DND-41 (cell line): ENCODE measurements around the gene KLK12.

ENCODE experiments used
- ATAC-seq: fragments of 200-7000 bp; cut with Tn5 transposase; 3 replicates; pipeline ENCODE4 v1.9.1; 2021; ENCODE audit warnings: low read depth; ENCODE audit not compliant: insufficient read depth
- DNase-seq: peaks from one replicate; pipeline ENCODE4 v3.0.0-alpha.2; 2020
- H2AFZ ChIP-seq: 2 replicates; pipeline ENCODE4 v1.6.0; 2012; ENCODE audit warnings: low read depth, low read length
- H3K27ac ChIP-seq: 2 replicates; pipeline ENCODE4 v1.5.1; 2012; ENCODE audit warnings: low read length, inconsistent platforms
- H3K27me3 ChIP-seq: fragments of 200-600 bp; sonication (generic); 2 replicates; pipeline ENCODE4 v1.6.0; 2012; ENCODE audit warnings: low read length, mild to moderate bottlenecking, inconsistent platforms; ENCODE audit not compliant: insufficient read depth, poor library complexity
- H3K36me3 ChIP-seq: 2 replicates; pipeline ENCODE4 v1.5.1; 2012; ENCODE audit warnings: low read length, inconsistent platforms; ENCODE audit not compliant: insufficient read depth
- H3K4me1 ChIP-seq: 2 replicates; pipeline ENCODE4 v1.5.1; 2012; ENCODE audit warnings: mild to moderate bottlenecking, low read length; ENCODE audit not compliant: insufficient read depth
- H3K4me2 ChIP-seq: 2 replicates; pipeline ENCODE4 v1.6.0; 2012; ENCODE audit warnings: mild to moderate bottlenecking, moderate library complexity, low read length, inconsistent platforms; ENCODE audit not compliant: insufficient read depth
- H3K4me3 ChIP-seq, 2 experiments: fragments of 200-600 bp in 1 of 2; shearing (Covaris generic) in 1 of 2; 2 replicates each; pipeline ENCODE4 v1.5.1; 2012 to 2016; ENCODE audit warnings: inconsistent platforms in 2 of 2, low read length in 2 of 2, mild to moderate bottlenecking in 2 of 2, low read depth in 1 of 2, moderate library complexity in 1 of 2
- H3K79me2 ChIP-seq: 2 replicates; pipeline ENCODE4 v1.6.0; 2012; ENCODE audit warnings: low read length, inconsistent platforms; ENCODE audit not compliant: insufficient read depth
- H3K9ac ChIP-seq: 2 replicates; pipeline ENCODE4 v1.6.0; 2012; ENCODE audit warnings: low read depth, mild to moderate bottlenecking, inconsistent platforms, low read length, moderate library complexity
- H3K9me3 ChIP-seq: 2 replicates; pipeline ENCODE4 v1.5.1; 2012; ENCODE audit warnings: low read length, moderate library complexity, mild to moderate bottlenecking, inconsistent platforms; ENCODE audit not compliant: insufficient read depth, severe bottlenecking
- H4K20me1 ChIP-seq: 2 replicates; pipeline ENCODE4 v1.6.0; 2012; ENCODE audit warnings: low read length; ENCODE audit not compliant: insufficient read depth
- CTCF ChIP-seq: IDR thresholded peaks from 2 replicates; pipeline ENCODE4 v1.5.1; 2012; ENCODE audit warnings: borderline replicate concordance, low read length, moderate library complexity, mild to moderate bottlenecking; ENCODE audit not compliant: poor library complexity, severe bottlenecking; ENCODE audit errors: extremely low read depth
- EZH2 ChIP-seq: IDR thresholded peaks from 3 replicates; pipeline ENCODE4 v1.6.1; 2012; ENCODE audit warnings: borderline replicate concordance, low read depth, mild to moderate bottlenecking, moderate library complexity, low read length, inconsistent platforms; ENCODE audit not compliant: severe bottlenecking

KLK12 gene

DNA sequence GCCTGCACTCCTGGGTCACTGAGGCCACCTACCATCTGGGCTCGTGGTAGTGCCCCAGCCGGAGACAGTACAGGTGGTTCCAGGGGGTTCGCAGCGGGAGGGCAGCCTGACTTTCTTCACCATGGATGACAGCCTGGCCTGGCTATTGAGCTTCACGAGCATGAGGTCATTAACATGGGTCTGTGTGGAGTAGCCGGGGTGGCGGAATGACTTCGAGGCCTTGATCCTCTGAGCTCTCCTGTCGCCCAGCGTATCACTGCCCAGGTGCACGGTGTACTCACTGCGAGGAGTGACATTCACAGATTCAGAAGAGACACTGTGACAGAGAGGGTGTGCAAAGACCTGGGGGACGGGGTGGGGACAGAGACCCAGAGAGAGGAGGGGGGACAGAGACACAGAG lies 54.6 kb downstream of the KLK12 start:
- Histone ChIP-seq H3K27ac (no peak overlapping the region), H3K4me3 (no peak overlapping the region), H3K4me2 (no peak overlapping the region), H4K20me1 (no peaks in the 10 kb centered on the region), H3K27me3 (no peaks in the 10 kb centered on the region), H3K4me1 (no peaks in the 10 kb centered on the region), H3K9me3 (no peaks in the 10 kb centered on the region), H3K79me2 (no peaks in the 10 kb centered on the region), H2AFZ (no peak overlapping the region), H3K36me3 (no peaks in the 10 kb centered on the region), H3K9ac (no peak overlapping the region)
- ATAC-seq (no peak), DNase-seq (no peak)
- TF ChIP-seq EZH2 (no peak), CTCF (no peak)

- Histone ChIP-seq H3K36me3 (no peaks in the 10 kb centered on the region), H3K27ac (no peak overlapping the region), H3K4me3 (no peak overlapping the region), H2AFZ (no peak overlapping the region), H3K4me2 (no peak overlapping the region), H4K20me1 (no peaks in the 10 kb centered on the region), H3K9ac (no peak overlapping the region), H3K79me2 (no peaks in the 10 kb centered on the region), H3K27me3 (no peaks in the 10 kb centered on the region), H3K4me1 (no peaks in the 10 kb centered on the region), H3K9me3 (no peaks in the 10 kb centered on the region)
- ATAC-seq (no peak), DNase-seq (no peak)
- TF ChIP-seq EZH2 (no peak), CTCF (no peak)
These were observed 55.0 kb downstream of the KLK12 start for GRCh38 chr19:50979758-50980157.
